ENCODE results near the gene ZMYND8.

ZMYND8 gene

DNA sequence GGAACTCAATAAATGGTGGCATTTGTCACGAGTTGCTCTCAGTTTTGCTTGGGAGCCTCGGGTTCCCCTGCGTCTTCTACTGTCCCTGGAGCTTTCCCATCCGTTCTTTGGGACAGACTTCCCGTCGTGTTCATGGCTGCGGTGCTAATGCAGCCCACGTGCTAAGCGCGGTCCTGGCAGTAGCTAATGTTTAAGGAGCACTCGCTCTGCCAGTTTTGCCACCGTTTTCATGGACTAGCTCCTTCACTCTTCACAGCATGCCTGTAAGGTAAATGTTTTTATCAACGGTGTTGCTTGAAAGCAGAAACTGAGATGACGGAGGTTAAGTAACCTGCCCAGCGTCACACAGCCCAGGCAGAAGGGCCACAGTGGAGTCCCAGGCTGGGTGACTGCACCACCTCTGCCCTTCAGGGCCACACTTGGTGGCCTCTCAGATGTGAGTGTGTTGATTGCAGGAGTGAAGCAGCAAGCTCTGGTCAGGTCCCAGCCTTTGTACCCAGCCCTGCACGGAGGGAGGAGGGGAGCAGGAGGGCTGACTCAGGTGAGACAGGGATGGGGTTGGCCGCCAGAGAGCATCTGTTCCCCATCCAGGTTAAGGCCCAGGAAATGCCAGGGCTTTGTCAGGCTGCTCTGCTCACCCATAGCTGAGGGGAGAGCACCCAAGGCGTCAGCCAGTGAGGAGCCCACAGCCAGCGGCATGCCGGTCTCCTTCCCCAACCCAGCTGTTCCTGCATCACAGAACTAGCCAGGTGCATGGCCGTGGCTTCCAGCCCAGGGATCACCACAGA, 181.8 kb downstream of the ZMYND8 start:
- DNase-seq (ENCODE audit: low spot score) = no peak

DNA sequence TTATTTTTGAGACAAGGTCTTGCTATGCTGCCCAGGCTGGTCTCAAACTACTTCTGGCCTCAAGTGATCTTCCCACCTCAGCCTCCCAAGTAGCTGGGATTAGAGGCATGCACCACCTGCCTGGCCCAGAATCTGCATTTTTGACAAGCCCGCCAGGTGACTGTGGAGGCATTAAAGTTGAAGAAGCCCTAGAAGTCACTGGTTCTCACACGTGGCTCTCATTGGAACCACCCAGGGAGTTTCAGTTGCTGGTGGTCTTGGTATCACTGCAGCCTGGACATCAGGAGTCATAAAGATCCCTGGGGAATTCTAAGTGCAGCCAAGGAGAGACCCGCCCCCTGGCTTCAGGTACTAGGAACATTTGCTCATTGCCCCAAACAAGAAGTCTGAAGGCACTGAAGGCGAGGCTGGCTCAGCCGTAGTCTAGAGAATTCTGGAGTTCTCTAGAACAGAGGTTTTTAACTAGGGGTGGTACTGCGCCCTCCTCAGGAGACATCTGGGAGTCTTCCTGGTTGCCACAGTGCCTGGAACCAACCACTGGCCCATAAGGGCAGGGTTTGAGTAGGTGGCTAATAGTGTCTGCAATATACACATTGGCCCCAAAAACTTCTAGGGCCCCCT, 182.8 kb downstream of the ZMYND8 start:
- no peak for DNase-seq (ENCODE audit: low spot score)

GRCh38 chr20:47172579-47172978, 183.9 kb downstream of the ZMYND8 start:
- no peak for DNase-seq (ENCODE audit: low spot score)

GRCh38 chr20:47167846-47168245, 188.7 kb downstream of the ZMYND8 start:
- DNase-seq (ENCODE audit: low spot score) = no peak

- no peak for DNase-seq (ENCODE audit: low spot score)
Measured at GRCh38 chr20:47165376-47165865, 191.1 kb downstream of the ZMYND8 start.

DNA sequence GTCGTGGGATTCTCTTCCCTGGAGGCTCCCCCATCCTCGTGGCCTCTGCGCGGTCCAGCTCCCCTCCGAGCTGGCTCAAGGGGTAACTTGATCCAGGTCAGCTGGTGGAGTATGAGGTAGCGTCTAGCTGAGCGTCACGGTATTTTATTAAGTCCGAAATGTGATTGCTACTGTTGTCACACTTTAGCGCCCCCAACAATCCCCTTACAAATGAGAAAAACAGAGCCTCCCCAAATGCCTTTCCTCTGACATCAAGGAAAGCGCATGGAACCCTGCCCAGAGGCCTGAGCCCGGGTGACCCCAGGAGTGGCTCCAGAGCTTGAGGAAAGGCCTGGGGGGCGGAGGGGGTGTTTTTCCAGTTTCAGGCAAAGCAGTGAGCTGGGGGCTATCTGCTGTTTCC, 192.4 kb downstream of the ZMYND8 start:
- no peak for DNase-seq (ENCODE audit: low spot score)

DNA sequence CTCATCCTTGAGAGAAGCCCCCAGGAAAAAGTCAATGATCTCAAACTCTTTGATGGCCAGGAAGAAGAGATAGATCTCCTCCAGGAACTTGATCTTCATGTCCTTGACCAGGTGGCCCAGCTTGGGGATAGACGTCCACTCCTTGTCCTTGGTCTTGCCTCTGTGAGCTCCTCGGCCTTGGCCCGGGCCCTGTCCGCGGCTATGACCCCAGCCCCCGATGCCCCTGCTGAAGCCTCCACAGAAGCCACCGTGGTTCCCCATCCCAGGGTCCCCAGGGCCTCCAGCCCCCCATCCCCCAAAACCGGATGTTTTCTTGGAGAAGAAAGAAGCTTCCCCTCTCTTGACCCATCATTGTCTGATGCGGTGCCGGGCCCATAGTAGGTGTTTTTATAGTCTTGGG, 195.1 kb downstream of the ZMYND8 start:
- no peak for DNase-seq (ENCODE audit: low spot score)

GRCh38 chr20:47160992-47161391, 195.5 kb downstream of the ZMYND8 start:
- no peak for DNase-seq (ENCODE audit: low spot score)

- DNase-seq (ENCODE audit: low spot score) = no peak
Measured at GRCh38 chr20:47160240-47160639, 196.3 kb downstream of the ZMYND8 start.
